ENCODE results near the gene MRPL40.

Gene MRPL40

GRCh38 chr22:19479355-19480172, 47.2 kb downstream of the MRPL40 start, which contains the start of gene CDC45:
Gene CDC45, plus strand, starts transcription at chr22:19479920. Its CDS starts 49 bp downstream, at chr22:19479969.
- Histone ChIP-seq H3K9me3 (no peaks in the 10 kb centered on the region), H3K27me3 (ENCODE audit: low read depth) (no peaks in the 10 kb centered on the region), H3K36me3 (replicated peaks) (peaks cover 49% of the 10 kb centered on the region), H3K4me1 (peaks cover 5% of the 10 kb centered on the region), H3K4me3 (peak within 1 kb of the TSS; percentile 92)
- DNase-seq (ENCODE audit: low spot score in 2 of 2) = peak; percentile 96 to 99
- in situ Hi-C loops (cut with MboI; ENCODE audit: low sequenced_read_pairs) = no loop called here

DNA sequence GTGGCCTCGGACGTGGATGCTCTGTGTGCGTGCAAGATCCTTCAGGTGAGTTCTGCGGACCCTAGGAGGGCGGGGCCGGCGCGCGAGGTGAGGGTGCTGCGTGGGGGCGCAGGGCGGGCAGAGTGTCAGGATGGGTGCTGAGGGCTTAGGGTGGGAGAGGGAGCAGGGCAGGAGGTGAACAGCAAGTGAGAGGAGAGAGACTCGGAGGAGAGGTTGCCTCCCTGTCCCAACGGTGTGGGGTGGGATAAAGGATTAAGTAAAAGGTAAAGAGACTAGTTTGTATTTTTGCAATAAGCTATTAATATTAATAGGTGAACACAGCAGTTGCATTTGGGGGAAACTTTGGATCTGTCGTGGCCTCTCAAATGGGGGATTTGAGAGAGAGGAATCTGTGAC, 47.8 kb downstream of the MRPL40 start:
- no peaks in the 10 kb centered on the region for H3K27me3 ChIP-seq (ENCODE audit: low read depth)
- peak overlapping the region; percentile 92 for H3K4me3 ChIP-seq
- DNase-seq (ENCODE audit: low spot score in 2 of 2) = peak in 1 of 2 experiments; percentile 43
- no peaks in the 10 kb centered on the region for H3K9me3 ChIP-seq
- H3K36me3 ChIP-seq (replicated peaks) = peaks cover 49% of the 10 kb centered on the region
- in situ Hi-C loops (cut with MboI; ENCODE audit: low sequenced_read_pairs) = no loop called here
- H3K4me1 ChIP-seq = peaks cover 5% of the 10 kb centered on the region

GRCh38 chr22:19480789-19481188, 48.4 kb downstream of the MRPL40 start:
- in situ Hi-C loops (cut with MboI; ENCODE audit: low sequenced_read_pairs) = no loop called here
- Histone ChIP-seq H3K36me3 (replicated peaks) (peaks cover 49% of the 10 kb centered on the region), H3K9me3 (no peaks in the 10 kb centered on the region), H3K4me3 (peak overlapping the region; percentile 92), H3K27me3 (ENCODE audit: low read depth) (no peaks in the 10 kb centered on the region), H3K4me1 (peaks cover 5% of the 10 kb centered on the region)
- DNase-seq (ENCODE audit: low spot score in 2 of 2) = no peak

DNA sequence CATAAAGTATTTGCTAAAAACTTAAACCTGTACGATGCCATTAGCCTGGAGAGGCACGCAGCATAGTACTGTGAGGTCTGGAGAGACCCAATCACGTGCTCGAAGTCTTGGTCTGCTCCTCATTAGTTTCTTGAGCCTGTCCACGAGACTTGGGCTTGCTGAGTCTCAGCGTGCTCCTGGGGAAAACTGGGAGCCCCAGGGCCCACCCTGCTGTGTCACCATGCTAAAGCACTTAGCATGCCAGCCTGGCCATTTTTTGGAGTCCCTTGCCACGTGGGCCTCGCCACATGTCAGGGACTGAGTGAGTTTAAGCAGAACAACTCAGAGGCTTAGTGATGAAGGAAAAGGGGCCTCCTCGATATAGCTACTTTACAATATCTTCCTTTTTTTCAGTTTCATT, 50.0 kb downstream of the MRPL40 start:
- no peak for DNase-seq (ENCODE audit: low spot score in 2 of 2)
- no peaks in the 10 kb centered on the region for H3K27me3 ChIP-seq (ENCODE audit: low read depth)
- H3K9me3 ChIP-seq = no peaks in the 10 kb centered on the region
- H3K4me1 ChIP-seq = peaks cover 1% of the 10 kb centered on the region
- peaks cover 61% of the 10 kb centered on the region for H3K36me3 ChIP-seq (replicated peaks)
- no peak overlapping the region for H3K4me3 ChIP-seq
- in situ Hi-C loops (cut with MboI; ENCODE audit: low sequenced_read_pairs) = no loop called here

GRCh38 chr22:19483481-19484244, 51.3 kb downstream of the MRPL40 start:
- no peaks in the 10 kb centered on the region; the same call in 1 of the 2 replicates for H3K4me1 ChIP-seq
- no peak for DNase-seq (ENCODE audit: low spot score in 2 of 2)
- peaks cover 72% of the 10 kb centered on the region for H3K36me3 ChIP-seq (replicated peaks)
- H3K4me3 ChIP-seq = no peak overlapping the region
- in situ Hi-C loops (cut with MboI; ENCODE audit: low sequenced_read_pairs) = no loop called here
- no peaks in the 10 kb centered on the region for H3K27me3 ChIP-seq (ENCODE audit: low read depth)
- H3K9me3 ChIP-seq = no peaks in the 10 kb centered on the region

Data from HAP-1 (cell line).